Measurements from ENCODE around the gene UBE2QL1.
"Not testable (repeated sequence)": the region's sequence is repeated elsewhere in the genome, so short reads cannot be mapped to it uniquely, and the experiment has no call there.

The UBE2QL1 gene

DNA sequence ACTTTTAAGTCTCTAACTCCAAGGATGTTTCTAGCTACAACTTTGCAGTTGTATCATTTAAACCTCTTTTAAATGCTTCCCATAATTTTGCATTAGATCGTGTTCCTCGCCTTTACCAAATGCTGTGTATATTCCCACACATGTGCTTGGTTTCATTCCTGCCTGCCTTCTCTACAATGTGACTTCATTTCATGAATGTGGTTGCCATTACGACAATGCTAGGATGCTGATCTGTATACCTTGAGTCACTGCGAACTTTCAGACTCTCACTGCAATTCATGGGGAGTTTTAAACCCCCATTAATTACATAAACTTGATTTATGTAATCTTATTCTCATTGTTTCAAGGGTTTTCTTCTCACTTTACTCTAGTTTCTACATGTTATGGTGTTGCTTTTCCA is 50.3 kb downstream of the UBE2QL1 start:
- no peak for DNase-seq (ENCODE audit: low read depth)

DNA sequence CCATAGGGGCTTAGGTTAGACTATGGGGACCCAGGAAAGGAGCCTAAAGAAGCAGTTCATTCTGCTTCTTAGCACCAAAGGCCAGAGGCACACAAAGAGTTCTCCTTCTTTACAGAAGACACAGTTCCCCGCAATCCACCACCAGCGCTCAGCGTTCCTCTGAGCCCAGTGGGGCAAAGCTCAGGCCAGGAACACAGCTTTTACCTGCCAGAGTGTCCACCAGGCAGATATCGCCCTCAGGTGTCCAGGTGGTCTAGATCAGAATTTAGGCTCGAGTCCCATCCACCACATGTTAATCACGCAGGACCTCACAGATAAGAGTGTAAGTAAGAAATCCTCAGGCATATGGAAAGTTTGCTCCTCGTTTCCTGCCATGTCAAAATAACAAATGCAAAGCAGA is 53.0 kb downstream of the UBE2QL1 start:
- DNase-seq (ENCODE audit: low read depth) = no peak

- DNase-seq (ENCODE audit: low read depth) = no peak
Measured at GRCh38 chr5:6502421-6502820, 53.8 kb downstream of the UBE2QL1 start.

GRCh38 chr5:6503342-6503741 is 54.7 kb downstream of the UBE2QL1 start:
- no peak for DNase-seq (ENCODE audit: low read depth)

GRCh38 chr5:6504677-6505415 is 56.2 kb downstream of the UBE2QL1 start:
- DNase-seq (ENCODE audit: low read depth) = no peak

DNA sequence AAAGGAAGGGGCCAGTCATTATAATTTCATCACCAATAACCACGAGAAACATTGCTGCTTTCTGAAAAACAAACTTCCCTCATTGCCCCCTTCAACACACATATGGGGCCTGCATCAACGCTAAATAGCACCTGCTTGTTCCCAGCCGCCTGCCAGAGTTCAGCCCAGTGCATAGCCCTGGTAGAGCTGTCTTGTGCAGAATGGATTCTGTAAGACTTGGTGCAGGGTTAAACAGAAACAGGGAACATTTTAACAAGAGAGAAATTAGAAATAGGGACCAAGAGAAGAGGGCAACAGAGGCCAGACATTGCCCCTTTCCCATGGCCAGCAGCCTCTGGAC is 56.7 kb downstream of the UBE2QL1 start:
- no peak for DNase-seq (ENCODE audit: low read depth)

DNA sequence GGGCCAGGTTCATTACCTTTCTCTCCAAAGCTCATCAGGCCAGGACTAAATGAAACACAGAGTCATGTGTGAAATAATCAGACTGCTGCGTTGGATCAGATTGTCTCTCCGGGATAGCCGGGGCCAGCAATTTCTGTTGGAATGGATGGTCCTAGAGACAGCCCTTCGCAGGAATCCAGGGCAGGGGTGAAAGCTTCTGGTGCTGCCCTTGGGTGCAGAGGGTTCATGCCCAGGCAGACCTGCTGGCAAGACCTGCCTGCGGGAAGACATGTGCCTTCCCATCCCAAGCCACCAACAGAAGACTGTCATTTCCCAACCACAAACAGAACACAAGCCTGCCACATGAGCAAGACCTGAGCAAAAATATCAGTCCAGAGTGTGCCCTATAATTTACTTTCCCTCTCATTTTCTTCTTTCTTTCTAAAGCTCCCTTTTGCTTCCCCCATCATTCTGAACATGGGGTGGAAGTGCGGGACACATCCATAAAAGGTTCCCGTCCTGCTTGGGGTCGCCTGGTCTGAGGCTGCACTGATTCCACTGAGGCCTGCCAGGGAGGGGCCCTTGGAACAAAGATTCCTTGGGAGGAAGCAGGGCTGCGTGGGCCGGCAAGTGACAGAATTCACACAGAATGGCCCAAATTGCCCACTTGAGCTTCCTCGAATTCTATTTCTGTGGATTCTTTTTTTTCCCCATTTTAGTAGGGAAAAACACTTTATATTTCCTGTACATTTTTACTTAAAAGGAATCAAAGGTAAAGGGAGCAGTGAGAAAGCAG is 57.3 kb downstream of the UBE2QL1 start:
- DNase-seq (ENCODE audit: low read depth) = no peak

DNA sequence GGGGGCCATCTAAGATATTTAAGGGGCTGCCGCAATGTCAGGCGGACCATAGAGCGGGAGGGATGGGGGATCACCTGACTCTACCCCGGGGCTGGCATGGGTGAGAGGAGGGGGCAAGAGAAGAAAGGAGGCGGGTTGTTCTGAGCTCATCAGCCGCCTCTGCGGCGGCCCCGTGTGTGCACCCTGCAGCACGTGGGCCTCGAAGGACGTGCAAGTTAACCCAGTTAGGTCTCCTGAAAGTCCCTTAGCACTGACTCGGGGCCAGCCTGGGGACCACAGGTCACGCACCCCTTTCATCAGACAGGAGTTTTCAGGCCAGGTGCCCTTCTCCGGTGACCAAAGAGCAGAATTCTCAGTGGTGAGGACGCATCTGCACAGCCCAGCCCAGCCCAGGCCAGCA is 58.0 kb downstream of the UBE2QL1 start:
- no peak for DNase-seq (ENCODE audit: low read depth)

DNA sequence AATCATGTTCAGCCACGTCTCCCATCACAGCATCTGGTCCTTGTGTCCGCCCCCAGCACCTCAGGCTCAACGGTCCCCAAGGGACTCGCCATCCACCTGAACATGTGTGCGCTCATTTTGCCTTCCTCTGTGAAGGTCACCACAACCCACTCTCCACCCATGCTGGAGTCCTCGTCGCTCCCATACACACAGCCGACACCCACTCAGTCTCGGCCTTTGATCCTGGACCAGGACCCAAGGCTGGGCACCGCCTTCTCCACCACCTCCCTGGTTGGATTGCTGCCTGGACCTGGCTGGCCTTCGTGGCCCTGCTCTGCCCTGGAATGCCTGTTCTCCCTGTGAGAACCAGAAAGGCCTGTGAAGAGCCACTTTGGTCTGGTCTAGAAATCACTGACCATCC is 60.3 kb downstream of the UBE2QL1 start:
- DNase-seq (ENCODE audit: low read depth) = no peak

- DNase-seq (ENCODE audit: low read depth) = no peak
Measured at GRCh38 chr5:6510132-6510531, 61.5 kb downstream of the UBE2QL1 start.

- no peak for DNase-seq (ENCODE audit: low read depth)
Measured at GRCh38 chr5:6510973-6511372, 62.3 kb downstream of the UBE2QL1 start.

DNA sequence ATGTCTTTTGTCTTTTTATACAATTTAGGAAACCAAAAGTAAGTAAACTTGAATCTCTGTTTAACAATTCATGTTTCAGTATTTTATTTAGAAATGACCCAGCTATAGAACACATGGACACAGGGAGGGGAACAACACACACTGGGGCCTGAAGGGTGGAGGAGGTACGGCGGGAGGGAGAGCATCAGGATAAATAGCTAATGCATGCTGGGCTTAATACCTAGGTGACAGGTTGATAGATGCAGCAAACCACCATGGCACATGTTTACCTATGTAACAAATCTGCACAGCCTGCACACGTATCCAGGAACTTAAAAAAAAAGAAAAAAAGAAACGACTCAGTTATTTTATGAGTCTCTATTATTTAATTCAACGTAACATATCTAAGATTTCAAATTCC is 67.2 kb downstream of the UBE2QL1 start:
- DNase-seq (ENCODE audit: low read depth) = not testable (repeated sequence)

DNA sequence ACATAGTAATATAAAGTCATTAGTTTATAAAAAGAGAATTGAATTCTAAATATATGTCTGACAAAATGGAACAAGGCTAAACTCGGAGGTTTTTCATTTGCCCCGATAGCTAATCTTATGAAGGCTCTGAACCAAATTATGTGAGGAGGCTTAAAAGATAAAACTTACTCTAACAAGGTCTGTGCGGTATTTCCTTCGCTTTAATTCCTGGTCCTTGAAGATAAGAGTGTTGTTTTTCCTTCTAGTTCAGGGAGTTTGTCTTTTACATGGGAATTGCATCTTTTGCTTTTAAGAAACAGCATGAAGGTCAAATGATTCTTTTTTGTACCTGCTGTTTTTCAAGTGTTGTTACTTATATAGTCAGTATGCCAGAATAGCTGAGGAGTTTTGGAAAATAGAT is 68.2 kb downstream of the UBE2QL1 start:
- DNase-seq (ENCODE audit: low read depth) = no peak

DNA sequence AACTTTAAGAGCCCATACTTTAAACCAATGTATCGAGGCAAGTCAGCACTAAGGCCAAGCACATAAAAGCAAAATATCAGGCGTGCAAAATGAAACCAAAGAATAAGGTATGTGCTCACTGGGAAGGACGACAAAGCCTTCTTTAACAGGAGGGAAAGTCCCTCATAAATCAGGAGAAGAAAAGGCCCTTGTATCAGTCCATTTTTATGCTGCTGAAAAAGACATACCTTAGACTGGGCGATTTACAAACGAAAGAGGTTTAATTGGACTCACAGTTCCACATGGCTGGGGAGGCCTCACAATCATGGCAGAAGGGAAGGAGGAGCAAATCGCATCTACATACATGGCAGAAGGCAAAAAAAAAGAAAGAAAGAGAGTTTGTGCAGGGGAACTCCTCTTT is 68.9 kb downstream of the UBE2QL1 start:
- no peak for DNase-seq (ENCODE audit: low read depth)

- no peak for DNase-seq (ENCODE audit: low read depth)
Measured at GRCh38 chr5:6518298-6519057, 69.8 kb downstream of the UBE2QL1 start.

GRCh38 chr5:6520201-6520600 is 71.5 kb downstream of the UBE2QL1 start:
- no peak for DNase-seq (ENCODE audit: low read depth)

- no peak for DNase-seq (ENCODE audit: low read depth)
Measured at GRCh38 chr5:6522331-6522730, 73.7 kb downstream of the UBE2QL1 start.

DNA sequence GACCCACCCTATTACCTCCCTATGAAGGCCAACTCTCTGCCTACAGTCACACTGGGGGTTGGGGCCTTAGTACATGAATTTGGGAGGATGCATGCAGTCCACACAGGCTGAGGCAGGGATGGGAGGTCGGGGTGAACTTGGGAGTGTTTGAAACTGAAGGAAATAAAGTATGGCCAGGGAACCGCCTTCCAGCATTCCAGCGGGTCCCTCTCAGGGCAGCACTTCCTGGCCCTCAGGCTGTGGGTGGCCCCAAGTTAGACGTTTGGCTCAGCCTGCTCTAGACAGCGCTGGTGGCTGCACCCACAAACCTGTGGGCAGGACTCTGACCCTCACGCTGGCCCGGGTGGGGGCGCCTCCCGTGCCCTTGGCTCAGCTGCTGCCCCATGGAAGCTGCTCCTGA is 74.3 kb downstream of the UBE2QL1 start:
- no peak for DNase-seq (ENCODE audit: low read depth)

DNA sequence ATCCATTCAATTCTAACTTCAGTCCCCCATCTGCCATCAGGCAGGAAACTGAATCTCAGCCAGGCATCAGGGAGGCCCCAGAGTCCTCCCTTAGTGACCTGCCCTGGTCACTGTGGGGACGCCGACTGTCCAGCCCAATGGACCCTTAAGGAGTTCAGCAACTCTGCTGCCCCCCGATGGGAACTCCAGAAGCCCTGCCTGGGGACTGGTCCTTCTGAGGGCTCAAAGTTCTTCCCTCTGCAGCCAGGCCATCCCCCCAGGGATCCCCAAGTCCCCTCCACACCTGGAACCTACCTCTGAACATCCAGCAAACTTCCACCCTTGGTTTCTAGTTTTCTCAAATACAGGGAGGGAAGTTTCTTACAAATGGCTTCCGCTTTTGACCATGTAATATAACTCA is 76.8 kb downstream of the UBE2QL1 start:
- DNase-seq (ENCODE audit: low read depth) = no peak

- no peak for DNase-seq (ENCODE audit: low read depth)
Measured at GRCh38 chr5:6525910-6526309, 77.3 kb downstream of the UBE2QL1 start.

DNA sequence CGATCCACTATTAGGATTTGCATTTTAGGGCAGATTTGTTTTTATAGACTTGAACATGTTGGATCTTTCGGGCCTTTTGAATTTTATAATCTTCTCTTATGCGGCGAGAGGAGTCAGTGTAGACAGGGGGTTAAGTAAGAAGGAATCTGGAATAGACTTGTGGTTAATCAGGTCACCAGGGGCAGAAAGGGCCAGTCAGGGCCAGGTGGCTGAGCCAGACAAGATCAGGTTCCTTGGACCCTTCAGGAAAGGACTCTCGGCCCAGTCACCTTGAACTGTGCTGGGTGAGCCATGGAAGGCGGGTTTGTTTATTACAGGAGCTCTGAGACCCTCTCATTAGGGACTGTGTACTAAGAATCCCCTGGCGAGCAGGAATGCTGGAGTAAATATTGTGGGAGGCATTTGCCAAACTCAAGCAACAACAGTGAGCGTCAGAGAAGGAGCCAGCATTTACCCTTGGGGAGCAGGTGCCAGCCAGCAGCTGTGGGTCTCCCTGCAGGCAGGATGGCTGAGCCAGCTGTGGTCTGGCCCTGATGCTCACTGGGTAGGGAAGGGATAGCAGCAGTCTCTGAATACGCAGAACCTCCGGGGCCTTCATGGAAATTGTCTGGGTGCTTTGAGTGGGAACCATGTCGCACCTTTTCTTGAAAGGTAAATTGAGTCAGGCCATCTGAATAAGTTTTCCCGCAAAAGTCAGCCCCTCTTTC is 79.2 kb downstream of the UBE2QL1 start:
- DNase-seq (ENCODE audit: low read depth) = no peak

GRCh38 chr5:6535594-6535993 is 86.9 kb downstream of the UBE2QL1 start:
- DNase-seq (ENCODE audit: low read depth) = no peak

All from activated T-cell treated with anti-CD3 and anti-CD28 coated beads for 1 hour (primary cell).